Activated naive CD4-positive, alpha-beta T cell treated with anti-CD3 and anti-CD28 coated beads, Interleukin-2, amount 50 U/mL, for 72 hours (primary cell): Measurements from ENCODE around the gene TMEM37. TPM values are rescaled to one million over a fixed set of nuclear protein-coding genes. Genes with fewer than 3 reads are reported as not detected.
A peak's percentile ranks its signal among the peaks of the same experiment; 100 is the strongest.

Source experiments
- ATAC-seq, 2 donors: fragments of 150-1000 bp; cut with Tn5 transposase; 2 replicates each; pipeline ENCODE4 v1.10.0; 2021; ENCODE audit warnings: mild to moderate bottlenecking in 2 of 2, moderate library complexity in 2 of 2
- DNase-seq, 2 donors: peaks; one replicate each; pipeline ENCODE4 v3.0.0; 2021 to 2022; ENCODE audit warnings: low spot score in 2 of 2
- H3K27ac Mint-ChIP-seq, 2 donors: one replicate each; pipeline ENCODE4 v1.8.0; 2022; ENCODE audit warnings: mild to moderate bottlenecking in 2 of 2, mixed read lengths in 2 of 2
- H3K36me3 Mint-ChIP-seq, 2 donors: one replicate each; pipeline ENCODE4 v1.8.0; 2022; ENCODE audit warnings: mixed read lengths in 2 of 2
- H3K9me3 Mint-ChIP-seq, 2 donors: one replicate each; pipeline ENCODE4 v1.8.0; 2022; ENCODE audit warnings: mixed read lengths in 2 of 2
- total RNA-seq, 2 donors: library from RNA; stranded (reverse); gene quantifications; one replicate each; pipeline ENCODE4 v1.2.3, GENCODE V29; 2022

TMEM37 gene
- total RNA-seq, 2 donors from 2014 or later: not detected

DNA sequence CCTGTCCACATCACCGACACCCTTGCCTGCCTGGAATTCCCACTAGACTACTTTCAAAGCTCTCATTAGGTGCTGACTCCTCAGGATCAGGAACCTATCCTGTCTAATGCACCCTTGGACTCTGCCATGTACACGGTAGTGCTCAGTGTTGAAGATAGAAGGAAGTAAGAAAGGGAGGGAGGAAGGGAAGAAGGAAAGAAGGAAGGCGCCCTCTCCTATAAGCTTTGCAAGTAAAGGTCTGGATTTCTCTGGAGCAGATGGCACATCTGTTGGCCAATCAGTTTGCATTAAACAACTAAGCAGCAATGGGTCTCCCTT, 47.3 kb downstream of the TMEM37 start:
- Mint-ChIP-seq H3K27ac (no peak overlapping the region), H3K9me3 (no peaks in the 10 kb centered on the region), H3K36me3 (no peaks in the 10 kb centered on the region)
- DNase-seq (no peak), ATAC-seq (no peak)

DNA sequence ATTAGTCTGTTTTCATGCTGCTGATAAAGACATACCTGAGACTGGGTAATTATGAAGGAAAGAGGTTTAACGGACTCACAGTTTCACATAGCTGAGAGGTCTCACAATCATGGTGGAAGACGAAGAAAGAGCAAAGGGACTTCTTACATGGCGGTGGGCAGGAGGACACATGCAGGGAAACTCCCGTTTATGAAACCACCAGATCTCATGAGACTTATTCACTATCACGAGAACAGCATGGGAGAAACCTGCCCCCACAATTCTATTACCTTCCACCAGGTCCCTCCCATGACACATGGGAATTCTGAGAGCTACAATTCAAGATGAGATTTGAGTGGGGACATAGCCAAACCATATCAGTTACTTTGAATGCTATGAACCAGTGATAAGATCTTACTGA, 48.5 kb downstream of the TMEM37 start:
- no peaks in the 10 kb centered on the region for H3K36me3 Mint-ChIP-seq
- H3K9me3 Mint-ChIP-seq: no peaks in the 10 kb centered on the region
- DNase-seq: no peak
- H3K27ac Mint-ChIP-seq: no peak overlapping the region
- ATAC-seq: no peak

DNA sequence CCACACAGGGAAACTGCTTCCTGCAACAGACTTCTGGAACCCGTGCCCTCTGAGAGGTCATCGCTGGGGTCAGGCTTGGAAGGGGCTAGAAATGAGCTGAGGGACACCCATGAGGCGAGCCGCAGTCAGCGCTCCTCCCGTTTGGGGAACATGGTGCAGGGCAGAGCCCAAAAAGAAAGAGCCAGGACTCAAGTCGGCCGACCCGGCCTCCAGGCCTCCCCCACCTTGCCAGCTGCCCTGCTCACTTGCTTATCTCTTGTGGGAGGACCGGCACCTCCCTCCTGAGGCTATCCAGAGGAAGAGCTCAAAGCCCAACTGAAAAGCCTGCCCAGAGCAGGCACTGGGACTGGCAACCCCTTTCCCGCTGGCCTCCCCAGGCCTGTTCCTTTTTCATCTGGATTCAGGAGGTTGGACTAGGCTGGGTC, 49.1 kb downstream of the TMEM37 start:
- peak overlapping the region in 1 of 2 donors; percentile 44 for H3K27ac Mint-ChIP-seq
- DNase-seq (no peak), ATAC-seq (no peak)
- no peaks in the 10 kb centered on the region for H3K9me3 Mint-ChIP-seq
- no peaks in the 10 kb centered on the region for H3K36me3 Mint-ChIP-seq

DNA sequence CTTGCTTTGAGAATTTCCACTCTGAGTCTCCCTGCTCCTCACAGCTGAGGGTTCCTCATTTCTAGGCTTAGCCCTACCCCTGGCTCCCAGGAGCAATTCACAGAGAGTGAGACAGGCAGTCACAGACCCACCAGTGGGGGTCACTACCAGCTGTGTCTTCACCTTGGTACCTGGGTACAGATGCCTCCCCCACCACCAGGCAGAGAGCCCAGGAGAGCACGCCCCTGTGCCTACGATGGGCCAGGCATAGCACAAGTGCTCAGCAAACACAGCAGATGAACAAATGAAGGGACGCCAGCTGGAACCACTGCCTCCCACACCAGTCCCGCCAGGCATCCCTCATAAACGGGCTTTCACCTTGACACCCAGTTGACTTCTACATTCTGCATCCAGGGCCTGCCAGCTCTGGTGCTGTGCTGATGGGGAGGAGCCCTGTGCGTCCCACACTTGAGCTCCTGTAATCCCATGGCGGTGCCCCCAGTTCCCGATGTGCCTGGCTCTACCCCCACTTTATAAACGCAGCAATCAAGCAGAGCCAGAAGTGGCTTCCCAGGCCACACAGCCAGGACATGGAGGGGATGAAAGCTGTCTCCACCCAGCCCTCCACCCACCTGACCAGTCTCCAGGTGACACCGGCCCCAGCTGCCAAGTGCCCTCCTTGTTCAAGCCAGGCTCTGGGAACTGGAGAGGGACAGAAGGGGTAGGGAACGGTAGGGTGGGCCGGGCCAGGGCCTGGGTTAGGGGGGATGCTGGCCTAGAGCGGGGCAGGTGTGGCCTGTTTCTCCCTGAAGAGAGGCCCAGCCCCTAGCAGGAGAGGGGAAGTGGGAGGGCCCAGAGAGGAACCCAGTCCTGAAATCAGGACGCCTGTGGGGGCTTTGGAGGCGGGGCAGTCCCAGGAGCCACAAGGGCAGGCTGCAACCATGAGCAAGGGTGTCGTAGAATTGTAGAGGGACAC, 50.1 kb downstream of the TMEM37 start:
- no peak for DNase-seq
- no peaks in the 10 kb centered on the region for H3K9me3 Mint-ChIP-seq
- H3K36me3 Mint-ChIP-seq: no peaks in the 10 kb centered on the region
- no peak overlapping the region for H3K27ac Mint-ChIP-seq
- ATAC-seq: no peak

DNA sequence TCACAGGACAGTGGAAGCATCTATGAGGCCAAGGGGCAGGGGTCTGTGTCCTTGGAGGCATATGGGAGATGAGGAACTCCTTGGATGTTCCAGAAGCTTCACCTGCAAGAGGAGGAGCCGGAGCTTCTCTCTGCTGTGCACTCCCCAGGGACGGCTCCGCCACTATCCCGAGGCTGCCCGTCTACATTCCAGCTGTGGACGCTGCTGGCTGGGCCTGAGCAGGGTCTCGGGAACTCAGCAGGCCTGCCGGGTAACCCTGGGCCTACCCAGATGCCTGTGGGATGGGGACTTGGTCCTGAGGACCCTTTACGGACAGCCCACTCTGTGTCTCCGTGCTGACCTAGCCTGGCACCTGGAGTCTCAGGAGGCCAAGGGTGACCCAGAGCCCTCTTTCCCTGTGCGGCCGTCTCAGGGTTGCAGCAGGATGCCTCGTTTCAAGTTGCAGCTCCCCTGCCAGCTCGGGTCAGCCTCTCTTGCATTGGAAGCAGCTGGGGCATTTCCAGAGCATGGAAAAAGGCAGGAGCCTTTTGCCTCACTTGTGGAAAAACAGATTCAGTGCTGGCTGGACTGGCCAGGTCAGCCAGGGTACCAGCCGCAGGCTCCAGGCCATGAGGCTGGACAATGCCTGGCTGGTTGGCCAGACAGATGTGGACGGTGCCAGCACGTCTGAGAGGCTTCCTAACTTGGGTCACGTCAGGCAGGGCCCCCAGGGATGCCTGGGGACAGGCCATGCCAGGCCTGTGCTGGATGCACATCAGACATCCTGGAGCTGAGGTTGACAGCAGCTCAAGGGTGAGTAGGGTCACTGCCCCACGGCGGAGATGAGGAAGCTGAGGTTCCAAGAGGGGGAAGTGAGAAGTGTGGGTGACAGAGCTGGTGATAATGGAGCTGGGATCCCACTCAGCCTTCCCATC, 51.1 kb downstream of the TMEM37 start:
- no peak for DNase-seq
- no peaks in the 10 kb centered on the region for H3K36me3 Mint-ChIP-seq
- no peaks in the 10 kb centered on the region for H3K9me3 Mint-ChIP-seq
- ATAC-seq: no peak
- no peak overlapping the region for H3K27ac Mint-ChIP-seq

DNA sequence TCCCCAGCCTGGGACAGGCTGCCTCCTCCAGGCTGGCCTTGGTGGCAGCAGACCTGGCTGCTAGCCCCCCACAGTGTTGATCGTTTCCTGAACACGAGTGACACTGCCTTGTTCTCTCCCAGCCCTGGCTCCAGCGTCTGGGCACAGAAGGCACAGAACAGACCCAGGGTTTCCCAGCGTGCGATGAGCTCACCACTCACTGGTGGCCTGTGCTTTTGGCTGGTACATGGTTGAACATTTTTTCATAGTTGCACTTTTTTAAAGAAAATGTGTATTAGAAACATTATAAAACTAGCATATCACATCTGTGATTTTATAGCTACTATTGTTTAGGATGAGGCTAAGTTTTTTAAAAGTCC, 51.7 kb downstream of the TMEM37 start:
- DNase-seq: no peak
- H3K9me3 Mint-ChIP-seq: no peaks in the 10 kb centered on the region
- H3K36me3 Mint-ChIP-seq: no peaks in the 10 kb centered on the region
- no peak for ATAC-seq
- H3K27ac Mint-ChIP-seq: no peak overlapping the region

DNA sequence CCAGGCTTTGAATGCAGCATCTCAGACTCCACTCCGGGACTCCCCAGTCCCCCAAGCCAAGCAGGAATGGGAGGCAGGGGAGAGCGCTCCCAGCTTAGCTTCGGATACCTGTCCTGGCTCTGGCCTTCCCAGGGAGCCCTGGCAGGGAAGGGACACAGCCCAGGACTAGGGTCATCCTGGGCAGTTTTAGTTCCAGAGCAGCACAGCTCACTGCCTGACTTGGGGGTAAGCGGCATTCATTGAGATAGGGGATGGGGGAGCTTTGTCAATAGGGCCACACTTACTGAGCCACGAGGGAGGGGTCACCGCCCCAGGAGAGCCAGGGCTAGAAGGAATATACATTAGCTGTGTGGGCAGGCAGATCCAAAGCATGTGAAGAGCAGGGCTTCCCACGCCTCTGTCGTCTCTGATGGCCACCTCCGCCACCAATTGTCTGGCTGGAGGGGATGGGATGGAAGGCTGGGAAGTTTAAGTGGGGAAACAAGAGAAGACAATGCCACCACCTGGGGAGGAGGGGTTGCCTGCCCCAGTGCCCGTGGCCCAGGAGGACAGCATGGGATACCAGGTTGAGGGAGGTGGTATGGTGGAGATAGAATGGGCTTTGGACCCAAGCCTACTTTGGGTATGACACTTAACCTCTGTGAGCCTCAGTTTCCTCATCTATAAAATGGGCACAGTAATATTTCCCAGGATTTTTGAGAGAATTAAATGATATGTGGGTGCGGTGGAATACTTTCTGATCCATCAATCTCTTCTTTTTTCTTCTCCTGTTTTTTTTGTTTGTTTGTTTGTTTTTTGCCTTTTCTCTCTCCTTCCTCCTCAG, 52.5 kb downstream of the TMEM37 start:
- Mint-ChIP-seq H3K9me3 (no peaks in the 10 kb centered on the region), H3K36me3 (no peaks in the 10 kb centered on the region), H3K27ac (no peak overlapping the region)
- ATAC-seq: no peak
- no peak for DNase-seq

DNA sequence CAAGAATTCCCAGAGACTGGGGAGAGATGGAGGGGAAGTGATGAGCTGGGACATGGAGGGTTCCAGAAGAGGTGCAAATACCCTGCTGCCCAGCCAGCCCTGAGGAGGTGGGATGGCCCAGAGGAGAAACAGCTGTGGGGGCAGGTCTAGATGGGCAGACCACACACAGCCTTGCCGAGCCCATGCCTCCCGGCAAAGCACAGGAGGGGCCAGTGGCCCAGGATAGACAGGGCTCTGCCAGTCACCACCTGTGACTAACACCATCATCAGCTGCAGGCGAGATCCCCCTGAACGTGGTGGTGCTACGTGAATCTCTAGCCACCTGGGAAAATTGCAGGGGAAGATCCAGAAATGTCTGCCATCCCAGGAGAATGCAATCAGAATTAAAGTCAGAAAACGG, 53.2 kb downstream of the TMEM37 start:
- ATAC-seq (no peak), DNase-seq (no peak)
- Mint-ChIP-seq H3K36me3 (no peaks in the 10 kb centered on the region), H3K9me3 (no peaks in the 10 kb centered on the region), H3K27ac (no peak overlapping the region)

DNA sequence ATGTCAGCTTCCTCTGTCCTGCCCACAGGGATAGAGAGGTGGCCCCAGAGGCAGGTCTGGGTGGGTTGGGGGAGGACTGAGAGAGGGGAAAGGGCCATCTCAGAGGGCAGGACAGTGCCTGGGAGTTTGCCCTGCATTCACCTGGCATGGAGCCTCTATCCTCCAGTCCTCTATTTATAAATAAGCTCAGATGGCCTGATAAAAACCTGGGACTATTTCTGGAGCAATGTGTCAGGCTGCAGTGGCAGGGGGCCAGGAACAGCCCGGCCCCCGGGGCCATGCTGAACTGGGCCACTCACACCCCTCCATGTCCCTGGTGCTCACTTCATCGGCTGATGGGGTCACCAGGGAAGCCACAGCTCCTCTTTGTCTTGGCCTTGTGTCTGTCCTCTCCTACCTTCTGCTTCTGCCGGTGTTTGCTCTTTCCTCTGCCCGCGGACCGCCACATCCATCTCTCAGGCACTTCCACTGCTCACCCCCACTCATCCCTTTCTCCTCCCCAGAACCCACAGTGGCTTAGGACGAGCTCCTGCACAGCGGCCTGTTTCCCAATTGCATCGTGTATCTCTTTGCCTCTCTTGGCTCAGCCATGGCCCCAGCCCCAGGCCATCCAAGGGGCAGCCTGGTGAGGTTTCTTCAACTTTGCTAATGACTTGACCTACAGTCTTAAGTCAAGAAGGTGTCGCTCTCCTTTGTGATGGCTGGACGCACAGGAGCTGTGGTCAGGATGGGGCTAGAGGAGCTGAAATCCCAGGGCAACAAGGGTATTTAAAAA, 53.9 kb downstream of the TMEM37 start:
- no peak for ATAC-seq
- Mint-ChIP-seq H3K36me3 (no peaks in the 10 kb centered on the region), H3K27ac (peak overlapping the region in 1 of 2 donors; percentile 81), H3K9me3 (no peaks in the 10 kb centered on the region)
- no peak for DNase-seq

DNA sequence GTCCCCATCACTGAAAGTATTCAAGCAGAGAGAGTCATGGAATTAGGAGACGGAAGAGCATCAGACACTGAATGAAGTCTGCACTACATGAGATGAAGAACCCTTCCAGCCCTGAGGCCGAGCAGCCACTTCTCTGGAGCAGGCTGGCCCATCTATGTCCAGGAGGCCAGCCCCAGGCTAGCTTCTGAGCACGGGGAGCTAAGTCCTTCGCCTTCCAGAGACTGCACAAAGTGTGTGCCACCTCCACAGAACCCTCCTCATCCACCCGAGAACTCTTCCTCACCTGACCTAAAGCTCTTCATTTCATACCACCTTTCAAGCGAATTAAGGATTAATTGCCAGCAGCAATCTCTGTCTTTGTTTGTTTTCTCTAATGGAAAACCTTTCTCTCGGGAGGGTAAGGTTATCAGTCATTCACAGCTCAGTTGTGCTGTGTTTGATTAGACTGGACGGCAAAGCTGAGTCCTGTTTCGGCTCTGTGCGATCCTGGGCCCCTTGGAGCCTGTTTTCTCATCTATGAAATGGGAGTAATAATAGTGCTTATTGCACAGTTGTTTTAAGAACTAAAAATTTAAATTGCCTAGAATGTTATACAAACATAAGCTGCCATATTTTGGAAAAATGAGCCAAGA, 54.7 kb downstream of the TMEM37 start:
- H3K9me3 Mint-ChIP-seq: no peaks in the 10 kb centered on the region
- H3K27ac Mint-ChIP-seq: no peak overlapping the region
- no peak for DNase-seq
- H3K36me3 Mint-ChIP-seq: no peaks in the 10 kb centered on the region
- ATAC-seq: no peak

DNA sequence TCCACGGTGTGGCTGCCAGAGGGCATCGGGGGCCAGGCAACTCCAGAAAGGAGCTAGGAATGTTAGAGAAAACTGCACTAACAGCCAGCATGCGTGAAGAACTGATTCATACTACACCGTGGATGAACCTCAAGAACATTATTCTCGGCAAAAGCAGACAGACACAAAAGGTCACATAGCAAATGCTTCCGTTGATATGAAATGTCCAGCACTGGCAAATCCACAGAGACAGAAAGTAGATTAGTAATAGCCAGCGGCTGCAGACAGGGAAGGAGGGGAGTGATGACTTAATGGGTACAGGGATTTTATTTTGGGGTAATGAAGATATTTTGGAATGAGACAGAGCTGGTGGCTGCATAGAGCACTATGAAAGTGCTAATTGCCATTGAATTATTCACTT, 55.2 kb downstream of the TMEM37 start:
- DNase-seq: no peak
- H3K36me3 Mint-ChIP-seq: no peaks in the 10 kb centered on the region

DNA sequence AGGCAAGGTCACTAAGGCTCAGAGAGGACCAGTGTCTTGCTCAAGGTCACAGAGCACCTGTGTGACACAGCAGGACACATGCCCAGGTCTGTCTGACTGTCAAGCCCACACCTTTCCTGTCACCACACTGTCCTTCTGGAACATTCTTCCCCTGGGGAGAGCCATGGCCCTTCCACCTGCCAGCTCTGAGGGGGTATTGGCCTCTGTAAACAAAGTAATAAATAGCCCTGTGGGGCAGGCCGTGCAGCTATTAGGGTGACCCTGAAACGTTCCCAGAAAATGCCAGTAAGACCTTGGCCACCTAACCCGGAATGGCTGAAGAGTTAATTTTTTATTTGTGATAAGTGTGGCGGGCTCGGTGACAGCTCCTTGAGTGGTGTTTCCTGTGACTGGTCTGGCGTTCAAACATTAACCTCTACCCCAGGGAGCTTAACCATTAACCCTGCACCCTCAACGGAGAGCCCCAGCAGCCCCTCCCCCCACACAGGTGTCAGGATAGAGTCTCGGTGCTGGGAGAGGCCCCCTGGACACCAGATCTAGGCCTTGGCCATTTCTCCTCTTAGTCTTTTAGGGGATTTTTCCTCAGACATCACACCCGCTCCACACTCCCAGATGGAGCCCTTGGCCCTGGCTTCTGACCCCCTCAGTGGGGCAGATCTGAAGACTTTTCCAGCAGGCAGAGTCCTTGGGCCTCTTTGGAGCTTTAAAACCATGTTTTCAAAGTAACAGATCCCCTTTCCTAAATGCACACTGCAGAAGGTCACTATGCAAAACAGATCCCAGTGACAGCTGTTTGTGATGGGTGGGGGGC, 56.0 kb downstream of the TMEM37 start:
- ATAC-seq: no peak
- no peaks in the 10 kb centered on the region for H3K36me3 Mint-ChIP-seq
- DNase-seq: no peak
- H3K27ac Mint-ChIP-seq: no peak overlapping the region
- H3K9me3 Mint-ChIP-seq: no peaks in the 10 kb centered on the region

More for the DNA sequence above, 55.2 kb downstream of the TMEM37 start:
- no peaks in the 10 kb centered on the region for H3K9me3 Mint-ChIP-seq
- no peak overlapping the region for H3K27ac Mint-ChIP-seq
- no peak for ATAC-seq
